Suprapubic skin (tissue), 4 donors: Measurements from ENCODE around the gene EGLN3. TPM values are rescaled to one million over a fixed set of nuclear protein-coding genes. Genes with fewer than 3 reads are reported as not detected.

Source experiments
- DNase-seq, 2 donors: peaks; one replicate each; pipeline ENCODE4 v3.0.0-alpha.2; 2019; ENCODE audit warnings: low spot score in 2 of 2
- H3K27ac ChIP-seq: fragments of 200-600 bp; sonication (generic); one replicate; pipeline ENCODE4 v1.5.1; 2019
- H3K27me3 ChIP-seq: fragments of 200-600 bp; sonication (generic); one replicate; pipeline ENCODE4 v1.5.1; 2019
- H3K36me3 ChIP-seq: fragments of 200-600 bp; sonication (generic); one replicate; pipeline ENCODE4 v1.5.1; 2019
- H3K4me1 ChIP-seq: fragments of 200-600 bp; sonication (generic); one replicate; pipeline ENCODE4 v1.5.1; 2019
- H3K4me3 ChIP-seq: fragments of 200-600 bp; sonication (generic); one replicate; pipeline ENCODE4 v1.5.1; 2019; ENCODE audit warnings: mild to moderate bottlenecking
- H3K9me3 ChIP-seq: fragments of 200-600 bp; sonication (generic); one replicate; pipeline ENCODE4 v1.5.1; 2019
- CTCF ChIP-seq, 2 donors: fragments of 200-600 bp in 1 of 2; fragments of 450-650 bp in 1 of 2; sonication (generic) in 1 of 2; IDR thresholded peaks; one replicate each; pipeline ENCODE4 v1.5.1; 2016 to 2019; ENCODE audit warnings: antibody characterized with exemption in 2 of 2, mild to moderate bottlenecking in 1 of 2, moderate library complexity in 1 of 2
- EP300 ChIP-seq: sonication (generic); formaldehyde crosslinking; IDR thresholded peaks from one replicate; pipeline ENCODE4 v1.6.1; 2017; ENCODE audit warnings: antibody characterized with exemption
- POLR2A ChIP-seq, 2 donors: fragments of 450-650 bp; IDR thresholded peaks; one replicate each; pipeline ENCODE4 v1.6.1; 2017; ENCODE audit warnings: antibody characterized with exemption in 2 of 2, mild to moderate bottlenecking in 2 of 2, moderate library complexity in 2 of 2
- POLR2AphosphoS5 ChIP-seq, 3 donors: sonication (generic); formaldehyde crosslinking; IDR thresholded peaks; one replicate each; pipeline ENCODE4 v1.6.1; 2017; ENCODE audit warnings: antibody characterized with exemption in 3 of 3
- WGBS: methylation state at CpG from one replicate; pipeline ENCODE4 v1.1.5; 2018; 5-methylcytosine and 5-hydroxymethylcytosine counted together
- total RNA-seq, 4 donors: library from RNA; depleted of rRNA; stranded (reverse); fragments of >200 nt; gene quantifications; one replicate each; pipeline ENCODE4 v1.1.0, GENCODE V29; 2016

The EGLN3 gene
- total RNA-seq, 4 donors from 2014 or later = 37.8 to 203 (median 73.2) TPM

GRCh38 chr14:33962016-33962415 is 11.1 kb upstream of the EGLN3 start:
- no peaks in the 10 kb centered on the region for H3K9me3 ChIP-seq
- no peak for DNase-seq
- TF ChIP-seq POLR2AphosphoS5 (IDR thresholded peaks at IDR 0.05) (no peak), POLR2A (IDR thresholded peaks at IDR 0.05) (no peak), EP300 (no peak), CTCF (IDR thresholded peaks at IDR 0.05) (no peak)
- H3K27me3 ChIP-seq = no peaks in the 10 kb centered on the region
- no peaks in the 10 kb centered on the region for H3K4me1 ChIP-seq
- no peaks in the 10 kb centered on the region for H3K36me3 ChIP-seq
- WGBS = 30% methylated on average over 3 of the region's 3 CpGs
- H3K4me3 ChIP-seq = no peak overlapping the region
- no peak overlapping the region for H3K27ac ChIP-seq

GRCh38 chr14:33959692-33960151 is 8.8 kb upstream of the EGLN3 start:
- Histone ChIP-seq H3K27ac (no peak overlapping the region), H3K27me3 (no peaks in the 10 kb centered on the region), H3K4me1 (no peaks in the 10 kb centered on the region), H3K36me3 (no peaks in the 10 kb centered on the region), H3K4me3 (no peak overlapping the region), H3K9me3 (no peaks in the 10 kb centered on the region)
- DNase-seq = no peak
- TF ChIP-seq POLR2A (IDR thresholded peaks at IDR 0.05) = no peak
- TF ChIP-seq CTCF (IDR thresholded peaks at IDR 0.05) = no peak
- TF ChIP-seq EP300 = no peak
- no peak for TF ChIP-seq POLR2AphosphoS5 (IDR thresholded peaks at IDR 0.05)
- WGBS = 60% methylated on average over 4 of the region's 4 CpGs

GRCh38 chr14:33958605-33959226 is 7.8 kb upstream of the EGLN3 start:
- H3K36me3 ChIP-seq = no peaks in the 10 kb centered on the region
- TF ChIP-seq EP300 (no peak), POLR2A (IDR thresholded peaks at IDR 0.05) (no peak), POLR2AphosphoS5 (IDR thresholded peaks at IDR 0.05) (no peak), CTCF (IDR thresholded peaks at IDR 0.05) (no peak)
- H3K4me3 ChIP-seq = no peak overlapping the region
- no peaks in the 10 kb centered on the region for H3K27me3 ChIP-seq
- H3K4me1 ChIP-seq = peaks cover 3% of the 10 kb centered on the region
- H3K9me3 ChIP-seq = no peaks in the 10 kb centered on the region
- DNase-seq = no peak
- no peak overlapping the region for H3K27ac ChIP-seq
- 87% methylated on average over 6 of the region's 7 CpGs for WGBS

GRCh38 chr14:33957993-33958392 is 7.1 kb upstream of the EGLN3 start:
- Histone ChIP-seq H3K27ac (no peak overlapping the region), H3K27me3 (no peaks in the 10 kb centered on the region), H3K9me3 (no peaks in the 10 kb centered on the region), H3K4me3 (no peak overlapping the region), H3K36me3 (no peaks in the 10 kb centered on the region), H3K4me1 (peaks cover 3% of the 10 kb centered on the region)
- 79% methylated on average over 3 of the region's 3 CpGs for WGBS
- TF ChIP-seq POLR2A (IDR thresholded peaks at IDR 0.05) (no peak), EP300 (no peak), CTCF (IDR thresholded peaks at IDR 0.05) (no peak), POLR2AphosphoS5 (IDR thresholded peaks at IDR 0.05) (no peak)
- no peak for DNase-seq

- TF ChIP-seq POLR2A (IDR thresholded peaks at IDR 0.05) = no peak
- no peak for TF ChIP-seq CTCF (IDR thresholded peaks at IDR 0.05)
- no peak for TF ChIP-seq POLR2AphosphoS5 (IDR thresholded peaks at IDR 0.05)
- no peak for TF ChIP-seq EP300
- 87% methylated on average over 6 of the region's 6 CpGs for WGBS
- no peaks in the 10 kb centered on the region for H3K9me3 ChIP-seq
- DNase-seq = no peak
- H3K36me3 ChIP-seq = no peaks in the 10 kb centered on the region
- no peak overlapping the region for H3K4me3 ChIP-seq
- no peaks in the 10 kb centered on the region for H3K27me3 ChIP-seq
- H3K4me1 ChIP-seq = peaks cover 3% of the 10 kb centered on the region
- no peak overlapping the region for H3K27ac ChIP-seq
These were observed 6.4 kb upstream of the EGLN3 start for GRCh38 chr14:33957299-33957698.
